Activated T-cell treated with anti-CD3 and anti-CD28 coated beads for 24 hours (primary cell): Measurements from ENCODE around the gene CASZ1.

Experiments
- DNase-seq: peaks from one replicate; pipeline ENCODE4 v3.0.0-alpha.2; 2020; ENCODE audit warnings: low read depth

Gene CASZ1

DNA sequence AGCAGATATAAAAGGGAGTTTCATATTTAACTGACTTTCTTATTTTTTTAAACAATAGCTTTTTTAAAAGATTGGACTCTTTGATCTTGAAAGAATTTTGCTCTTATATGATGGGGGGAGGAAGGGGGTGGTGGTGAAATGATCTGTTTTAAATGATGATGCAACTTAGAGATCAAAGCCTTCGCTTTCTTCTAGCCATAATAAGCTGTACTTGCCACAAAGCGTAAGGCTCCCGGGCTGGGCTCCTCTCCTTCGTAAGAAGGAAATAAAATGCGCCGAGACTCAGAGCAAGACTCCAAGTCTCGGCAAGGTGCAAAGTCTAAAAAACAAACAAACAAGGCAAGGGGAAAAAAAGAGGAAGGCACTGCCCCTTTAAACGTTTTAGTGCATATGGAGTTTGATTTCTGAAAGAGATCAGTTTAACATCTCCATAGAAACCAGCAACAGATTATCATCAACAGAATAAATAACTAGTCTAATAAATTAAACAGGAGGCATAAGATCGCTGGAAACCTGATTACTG, 3.3 kb downstream of the CASZ1 start:
- DNase-seq = no peak

DNA sequence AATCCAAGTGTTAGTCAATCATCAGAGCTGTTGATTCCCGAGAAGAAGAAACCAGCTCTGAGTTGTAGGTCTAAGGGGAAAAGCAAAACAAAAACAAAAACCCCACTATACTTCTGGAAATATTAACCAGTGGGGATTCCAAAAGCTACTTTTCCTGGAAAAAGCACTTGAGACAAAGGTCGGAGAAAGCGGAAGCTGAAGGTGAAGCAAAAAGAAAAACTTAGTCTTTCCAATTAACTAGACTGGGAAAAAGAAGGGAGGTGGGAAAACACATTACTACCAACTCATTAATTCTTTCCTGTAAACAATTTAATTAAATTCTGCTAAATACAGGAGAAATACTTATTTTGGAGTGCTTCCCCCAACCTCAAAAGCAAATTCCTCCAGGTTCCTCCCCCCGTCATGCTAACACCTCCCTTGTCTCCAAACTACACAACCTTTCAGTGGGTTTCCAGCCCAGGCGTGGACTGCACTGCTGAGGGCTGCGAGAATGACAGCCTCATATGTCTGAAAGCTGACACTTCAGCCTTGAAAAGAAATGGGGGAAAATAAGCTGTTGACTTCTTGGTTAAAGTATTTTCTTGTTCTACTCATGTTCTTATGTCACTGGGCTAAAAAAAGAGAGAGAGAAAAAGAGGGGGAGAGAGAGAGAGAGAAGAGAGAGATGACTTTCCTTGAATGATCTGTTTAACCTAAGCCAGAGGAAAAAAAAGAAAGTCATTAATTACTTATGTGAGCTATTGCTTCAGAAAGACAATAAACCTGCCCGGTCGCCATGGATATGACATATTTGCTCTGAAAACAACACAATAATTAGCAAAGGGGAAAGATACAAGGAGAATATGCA, 5.1 kb downstream of the CASZ1 start:
- no peak for DNase-seq

DNA sequence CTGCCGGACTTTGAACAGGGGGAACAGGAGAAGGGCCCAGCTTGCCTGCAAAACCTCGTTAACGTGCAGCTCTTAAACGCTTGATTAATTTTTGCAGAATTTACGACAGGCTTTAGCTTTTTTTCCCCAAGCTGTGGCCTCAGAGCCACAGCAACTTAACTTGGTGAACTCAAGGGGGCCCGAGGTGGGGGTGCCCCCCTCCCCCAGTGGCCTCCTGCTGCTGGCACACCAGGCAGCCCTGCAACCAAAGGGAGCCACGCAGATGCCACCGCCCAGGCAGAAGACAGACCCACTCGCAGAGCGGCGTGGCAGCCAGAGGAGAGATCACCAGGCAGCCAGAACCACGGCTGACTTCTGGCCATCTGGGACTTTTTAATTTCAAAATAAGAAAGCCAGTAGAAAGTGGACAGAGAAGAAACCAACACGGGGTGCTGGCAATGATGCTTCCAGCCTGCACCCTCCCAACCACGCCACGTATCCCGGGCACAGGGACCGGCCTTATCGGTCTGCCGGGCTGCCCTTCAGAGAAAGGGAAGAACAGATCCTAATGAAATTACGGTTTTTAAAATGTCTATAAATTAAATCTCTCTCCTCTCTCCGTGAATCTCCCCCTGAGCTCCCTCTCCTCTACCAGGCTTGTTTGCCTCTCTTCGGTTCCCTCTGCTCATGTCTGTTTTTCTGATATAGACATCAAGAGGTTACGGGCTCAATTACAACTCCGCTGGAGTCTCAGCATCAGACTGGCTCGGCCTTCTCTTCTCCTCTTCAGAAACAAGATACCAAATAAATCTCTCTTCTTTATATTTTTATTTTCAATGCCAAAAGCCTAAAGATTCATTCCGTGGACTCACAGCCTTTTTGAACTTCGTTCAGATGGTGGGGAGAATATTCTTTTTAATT, 6.4 kb downstream of the CASZ1 start:
- DNase-seq = no peak

DNA sequence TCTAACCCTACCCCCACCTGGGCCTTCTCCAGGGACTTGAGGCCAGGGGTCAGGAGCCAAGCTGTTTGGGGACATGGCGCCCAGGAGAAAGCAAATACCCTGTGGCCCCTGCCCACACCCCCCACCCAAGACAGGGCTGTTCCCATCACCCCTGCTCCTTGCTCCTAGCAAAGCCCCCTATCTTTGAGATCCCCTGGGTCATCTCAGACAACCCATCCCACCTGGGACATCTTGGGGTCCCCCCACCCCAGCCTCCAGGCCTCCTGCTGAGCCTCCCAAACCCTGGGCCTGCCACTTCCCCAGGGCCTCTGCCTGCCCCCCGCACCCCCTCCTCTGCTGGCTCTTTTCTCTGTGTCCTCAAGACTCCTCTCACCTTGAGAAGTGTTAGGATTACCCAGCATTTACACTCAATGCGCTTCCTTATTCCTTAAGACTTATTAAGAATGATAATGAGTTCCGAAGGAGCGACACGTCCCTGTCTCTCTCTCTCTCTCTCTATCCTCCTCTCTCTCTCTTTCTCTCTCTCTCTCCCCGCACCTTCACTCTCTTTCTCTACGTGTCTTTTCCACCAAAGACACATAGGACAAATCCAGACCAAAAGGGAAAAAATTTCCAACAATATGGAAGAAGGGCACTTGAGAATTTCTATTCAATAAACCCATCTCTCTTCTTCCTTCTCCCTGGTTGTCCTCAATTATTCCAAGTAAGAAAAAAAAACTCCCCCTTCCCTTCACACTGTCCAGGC, 7.2 kb downstream of the CASZ1 start:
- no peak for DNase-seq

DNA sequence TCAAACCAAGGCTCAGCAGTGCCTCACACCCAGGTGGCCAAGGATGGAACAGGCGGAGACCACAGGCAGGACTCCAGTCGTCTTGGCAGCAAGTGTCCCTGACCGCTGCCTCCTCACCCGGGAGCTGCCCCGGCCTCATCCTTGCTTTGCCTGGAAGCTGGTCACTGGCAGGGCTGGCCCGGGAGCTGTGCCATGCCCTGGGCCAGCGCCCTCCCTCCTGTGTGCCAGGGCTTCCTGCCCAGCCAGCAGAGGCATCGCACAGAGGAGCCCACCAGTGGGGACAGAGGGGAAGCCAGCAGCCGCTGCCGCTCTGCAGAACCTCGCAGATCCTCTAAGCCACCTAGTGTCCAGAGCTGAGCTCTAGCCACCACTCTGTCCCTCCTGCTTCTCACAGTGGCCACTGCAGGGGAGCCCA, 7.8 kb downstream of the CASZ1 start:
- DNase-seq = no peak

DNA sequence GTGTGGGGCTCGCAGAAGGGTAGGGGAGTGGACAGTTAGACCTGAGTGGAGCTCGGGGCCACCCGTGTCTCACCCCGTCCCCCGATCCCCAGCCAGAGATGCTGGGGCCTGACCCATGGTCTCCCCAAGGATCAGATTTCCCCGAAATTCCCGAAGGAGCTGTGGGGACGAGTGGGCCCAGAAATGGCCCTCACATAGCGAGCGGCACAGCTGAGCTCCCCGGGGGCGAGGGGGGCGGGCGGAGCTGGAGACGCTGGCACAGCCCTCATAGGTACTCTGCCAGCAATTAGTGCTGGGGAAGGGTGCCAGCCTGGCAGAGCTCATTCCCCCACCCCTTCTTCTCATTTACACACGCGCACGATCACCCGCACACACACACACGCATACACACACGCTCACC, 9.2 kb downstream of the CASZ1 start:
- DNase-seq = no peak

DNA sequence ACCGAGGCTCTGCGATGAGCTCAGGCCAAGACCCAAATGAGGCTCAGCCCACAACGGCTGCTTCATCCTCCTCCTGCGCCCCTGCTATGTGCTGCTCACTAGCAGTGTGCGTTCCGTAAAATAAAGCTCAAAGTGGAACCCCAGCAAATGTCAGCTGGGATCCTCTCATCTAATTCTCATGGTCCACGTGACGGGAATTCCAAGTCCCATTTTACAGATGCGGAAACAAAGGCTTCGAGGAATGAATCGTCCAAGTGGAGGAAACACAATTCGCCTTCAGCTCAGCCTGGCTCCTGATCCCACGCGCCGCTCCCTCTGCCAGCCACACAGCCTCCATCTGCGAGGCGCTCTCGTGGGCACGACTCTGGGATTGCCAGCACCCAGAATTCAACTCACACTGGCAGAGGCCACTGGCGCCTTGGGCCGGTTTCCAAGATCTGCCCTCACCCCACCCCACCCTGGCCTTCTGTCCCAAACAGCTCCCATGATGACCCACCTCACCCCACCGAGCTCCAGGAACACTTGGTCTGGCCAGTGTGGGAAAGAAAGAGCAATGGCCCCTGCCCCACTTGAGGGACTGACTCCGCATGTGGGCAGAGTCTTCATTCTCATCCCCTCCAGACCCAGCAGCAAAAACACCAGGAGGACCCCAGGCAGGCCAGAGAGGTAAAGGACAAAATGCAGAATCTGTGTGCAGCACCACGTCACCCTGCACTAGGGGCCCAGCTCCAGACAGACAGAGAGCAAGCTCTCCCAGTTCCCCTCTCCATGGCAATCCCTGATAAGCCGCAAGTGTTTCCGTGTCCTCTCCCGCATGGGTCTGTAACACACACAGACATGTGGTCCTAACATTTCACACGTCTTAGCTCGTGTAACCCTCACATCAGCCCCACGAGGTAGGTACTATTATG, 10.5 kb downstream of the CASZ1 start:
- DNase-seq = no peak

DNA sequence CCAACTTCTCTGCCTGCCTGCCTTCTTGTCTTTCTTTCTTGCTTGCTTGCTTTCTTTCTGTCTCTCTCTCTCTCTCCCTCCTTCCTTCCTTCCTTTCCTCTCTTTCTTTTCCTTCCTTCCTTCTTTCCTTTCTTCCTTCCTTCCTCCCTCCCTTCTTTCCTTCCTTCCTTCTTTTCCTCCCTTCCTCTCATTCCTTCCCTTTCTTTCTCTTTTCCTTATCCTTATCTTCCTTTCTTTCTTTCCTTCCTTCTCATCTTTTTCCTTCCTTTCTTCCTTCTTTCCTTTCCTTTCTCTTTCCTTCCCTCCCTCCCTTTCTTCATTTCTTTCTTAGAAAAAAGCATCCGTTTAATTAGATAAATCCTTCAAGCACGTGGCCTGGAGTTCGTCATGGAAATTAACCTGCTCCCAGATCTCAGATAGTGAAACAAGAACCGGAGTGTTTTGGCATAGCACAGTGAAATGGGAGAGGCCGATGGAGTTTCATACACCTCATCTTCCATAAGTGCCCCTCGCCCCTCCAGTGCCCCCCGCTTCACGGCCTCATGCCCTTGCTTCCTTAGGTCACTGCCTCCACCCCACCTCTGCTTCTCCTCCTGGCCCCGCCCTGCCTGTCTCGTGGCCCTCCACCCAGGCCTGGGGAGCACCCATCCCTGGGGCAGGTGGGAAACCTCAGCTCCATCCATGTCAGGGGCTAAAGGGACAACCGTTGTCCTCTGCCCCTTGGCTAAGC, 11.3 kb downstream of the CASZ1 start:
- no peak for DNase-seq

DNA sequence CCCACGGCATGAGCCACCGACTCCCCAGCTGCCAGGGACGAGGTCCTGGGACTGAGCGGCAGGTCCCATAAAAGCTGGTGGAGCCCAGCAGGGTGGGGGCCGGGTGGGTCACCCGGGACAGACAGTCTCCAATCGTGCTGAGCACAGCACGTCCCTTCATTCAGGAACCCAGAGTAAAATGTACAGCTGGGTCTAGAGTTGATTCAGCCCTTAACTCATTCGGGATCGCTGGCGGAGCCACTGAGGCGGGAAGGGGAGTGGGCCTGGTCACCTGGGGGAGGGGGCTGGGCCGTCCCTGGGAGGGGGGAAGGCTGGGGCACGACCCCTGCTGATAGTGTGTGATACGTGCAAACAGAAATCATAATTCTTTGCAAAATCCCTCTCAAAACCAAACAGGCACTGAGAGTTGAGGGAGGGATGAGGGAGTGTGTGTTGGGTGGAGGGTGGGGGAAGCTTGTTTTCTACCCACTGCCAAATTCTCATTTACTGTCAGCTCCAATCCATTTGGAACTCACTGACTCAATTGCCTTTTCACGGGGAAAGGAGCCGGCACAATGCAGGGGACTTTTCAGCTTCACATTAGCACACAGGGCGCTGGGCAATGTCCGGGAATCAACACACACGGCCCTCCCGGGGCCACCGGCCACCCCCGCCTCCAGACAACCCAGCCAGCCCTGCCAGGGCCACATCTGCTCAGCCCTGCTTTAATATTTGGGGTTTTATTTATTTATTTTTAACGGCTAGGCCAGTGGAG, 13.8 kb downstream of the CASZ1 start:
- no peak for DNase-seq

DNA sequence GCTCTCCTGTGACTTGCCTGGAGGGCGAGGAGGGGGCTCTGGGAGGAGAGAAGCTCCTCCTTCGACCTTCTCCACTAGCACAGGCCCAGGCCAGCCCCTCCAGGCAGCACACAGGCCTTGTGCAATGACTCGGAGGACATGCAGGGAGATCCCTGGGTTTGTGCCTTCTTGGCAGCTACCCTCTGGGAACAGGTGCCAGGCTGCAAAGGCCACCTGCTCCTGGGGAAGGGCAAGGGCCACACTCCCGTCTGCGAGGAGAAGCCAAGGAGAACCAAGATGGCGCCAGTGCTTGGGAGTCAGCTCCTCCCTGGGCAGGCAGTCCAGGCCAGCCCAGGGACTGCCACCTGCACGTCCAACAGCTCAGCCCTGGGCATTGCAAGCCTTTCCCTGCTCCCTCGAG, 15.3 kb downstream of the CASZ1 start:
- no peak for DNase-seq

DNA sequence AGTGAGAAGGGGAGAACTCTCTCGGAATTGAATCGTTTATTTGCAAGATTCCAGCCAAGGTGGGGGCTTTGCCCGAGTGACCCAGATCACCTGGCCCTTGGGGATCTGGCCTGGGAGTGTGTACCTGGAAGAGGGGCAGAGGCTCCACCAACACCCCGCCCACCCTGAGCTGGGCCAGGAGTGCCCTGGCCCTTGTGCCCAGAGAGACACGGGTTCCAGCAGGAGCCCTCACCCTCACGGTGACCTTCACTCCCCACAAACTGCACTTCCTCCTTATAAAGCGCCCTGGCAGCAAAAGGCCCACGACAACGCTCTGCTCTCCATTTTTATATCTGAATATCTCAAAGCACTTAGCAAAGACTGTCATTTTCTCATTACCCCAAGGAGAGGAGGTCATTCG, 16.6 kb downstream of the CASZ1 start:
- DNase-seq = no peak

DNA sequence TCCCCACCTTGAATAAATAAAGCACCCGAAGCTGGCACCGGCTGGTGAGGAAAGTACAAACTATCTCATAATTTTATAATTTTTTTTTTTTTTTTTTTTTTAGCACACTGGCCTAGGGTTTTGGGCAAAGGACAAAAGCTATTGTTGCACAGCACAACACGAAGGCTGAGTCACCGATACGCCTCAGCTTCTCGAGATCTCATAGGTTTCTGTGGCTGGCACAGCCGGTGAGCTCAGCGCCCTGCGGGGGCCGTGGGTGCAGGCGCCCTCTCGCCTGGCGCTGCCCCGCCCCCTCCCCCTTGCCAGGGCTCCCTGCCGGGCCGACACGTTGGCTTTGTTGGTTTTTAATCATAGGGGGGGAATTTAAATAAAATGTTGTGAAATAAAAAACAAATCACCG, 17.2 kb downstream of the CASZ1 start:
- DNase-seq = no peak

DNA sequence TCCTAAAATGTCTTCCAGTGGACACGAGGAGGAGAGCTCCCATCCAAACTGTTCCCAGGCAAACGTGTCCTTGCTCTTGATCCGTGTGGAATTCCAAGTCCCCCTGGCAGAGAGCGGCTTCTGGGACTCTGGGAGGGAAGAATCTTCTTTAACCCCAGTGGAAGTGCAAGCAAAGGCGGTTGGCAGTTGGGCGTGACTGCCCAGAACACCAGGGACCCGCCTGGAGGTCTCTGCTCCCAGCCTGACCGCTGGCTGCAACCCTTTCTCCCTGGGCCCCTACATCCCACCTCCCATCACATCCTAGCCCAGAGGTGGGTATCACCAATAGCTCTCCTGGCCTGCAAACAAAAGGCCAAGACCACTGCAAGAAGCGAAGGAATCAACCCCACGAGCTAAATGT, 17.8 kb downstream of the CASZ1 start:
- DNase-seq = no peak

DNA sequence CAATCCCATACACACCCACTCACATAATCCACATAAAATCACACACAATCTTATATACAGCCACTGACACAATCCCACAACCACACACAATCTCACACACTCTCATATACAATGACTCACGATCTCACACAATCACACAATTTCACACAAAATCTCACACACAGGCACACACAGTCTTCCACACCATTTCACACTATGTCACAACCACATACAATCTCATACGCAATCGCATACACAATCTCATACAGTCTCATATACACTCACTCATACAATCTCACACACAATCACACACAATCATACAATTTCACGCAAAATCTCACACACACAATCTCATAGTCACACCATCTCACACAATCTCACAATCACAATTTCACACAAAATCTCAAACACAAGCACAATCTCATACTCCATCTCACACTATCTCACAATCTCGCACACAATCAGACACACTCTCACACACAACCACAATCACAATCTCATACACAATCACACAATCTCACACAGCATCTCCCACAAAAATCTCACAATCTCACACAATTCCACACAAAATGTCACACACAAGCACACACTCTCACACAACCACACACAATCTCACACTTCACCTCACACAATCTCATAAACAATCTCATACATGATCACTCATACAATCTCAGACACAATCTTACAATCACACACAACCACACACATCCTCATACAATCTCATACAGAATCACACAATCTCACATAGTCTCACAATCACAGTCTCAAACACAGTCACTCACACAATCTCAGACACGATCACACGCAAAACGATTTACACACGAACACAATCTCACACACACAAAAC, 18.5 kb downstream of the CASZ1 start:
- DNase-seq = no peak

DNA sequence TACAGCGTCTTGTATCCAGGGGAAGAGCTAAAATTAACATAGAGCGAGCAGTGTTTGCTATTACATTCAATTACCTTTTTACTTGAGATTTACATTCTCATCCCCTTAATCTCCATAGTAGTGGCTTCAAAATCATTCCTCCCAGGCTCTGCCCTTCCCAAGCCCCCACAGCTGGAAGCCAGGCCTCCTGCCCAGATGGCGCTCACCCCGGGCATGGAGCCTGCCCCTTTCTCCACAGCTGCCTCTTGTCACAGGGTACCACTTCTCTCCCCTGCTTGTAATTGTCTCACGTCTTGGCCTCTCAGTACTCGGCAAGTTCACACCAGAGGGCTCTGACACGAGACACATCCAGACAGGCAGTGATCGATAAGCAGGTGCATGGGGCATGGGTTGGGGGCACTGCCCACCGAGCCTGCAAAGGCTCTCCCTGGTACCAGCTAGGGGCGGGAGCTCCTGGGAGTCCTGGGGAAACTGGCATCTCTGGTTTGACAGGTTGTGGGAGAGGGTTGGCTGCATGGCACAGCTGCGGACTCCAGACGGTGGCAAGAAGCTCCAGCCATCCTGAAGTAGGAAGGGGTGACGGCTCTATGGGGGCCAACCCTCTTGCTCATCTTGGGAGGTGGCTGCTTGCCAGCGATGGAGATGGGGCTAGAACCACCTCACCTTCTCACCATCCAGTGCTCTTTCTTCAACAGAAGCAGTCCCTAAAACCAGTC, 20.1 kb downstream of the CASZ1 start:
- DNase-seq = no peak

DNA sequence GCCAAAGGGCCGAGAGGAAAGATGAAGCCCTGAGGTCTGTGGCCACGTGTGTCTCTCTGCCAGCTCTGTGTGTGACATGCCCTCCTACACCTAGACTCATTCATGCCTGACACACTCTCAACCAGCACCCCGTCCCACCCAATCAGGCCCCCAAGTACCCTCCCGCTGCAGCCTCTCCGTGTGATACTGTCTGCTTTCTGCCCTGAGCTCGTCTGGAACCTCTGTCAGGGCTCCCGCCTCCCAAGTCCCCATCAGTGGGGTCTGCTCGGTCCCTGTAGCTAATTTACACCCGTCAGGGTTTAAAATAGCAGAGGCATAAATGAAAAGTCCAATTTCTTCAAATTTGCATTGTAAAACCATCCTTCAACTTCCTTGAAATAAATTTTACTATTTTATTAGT, 20.7 kb downstream of the CASZ1 start:
- no peak for DNase-seq

DNA sequence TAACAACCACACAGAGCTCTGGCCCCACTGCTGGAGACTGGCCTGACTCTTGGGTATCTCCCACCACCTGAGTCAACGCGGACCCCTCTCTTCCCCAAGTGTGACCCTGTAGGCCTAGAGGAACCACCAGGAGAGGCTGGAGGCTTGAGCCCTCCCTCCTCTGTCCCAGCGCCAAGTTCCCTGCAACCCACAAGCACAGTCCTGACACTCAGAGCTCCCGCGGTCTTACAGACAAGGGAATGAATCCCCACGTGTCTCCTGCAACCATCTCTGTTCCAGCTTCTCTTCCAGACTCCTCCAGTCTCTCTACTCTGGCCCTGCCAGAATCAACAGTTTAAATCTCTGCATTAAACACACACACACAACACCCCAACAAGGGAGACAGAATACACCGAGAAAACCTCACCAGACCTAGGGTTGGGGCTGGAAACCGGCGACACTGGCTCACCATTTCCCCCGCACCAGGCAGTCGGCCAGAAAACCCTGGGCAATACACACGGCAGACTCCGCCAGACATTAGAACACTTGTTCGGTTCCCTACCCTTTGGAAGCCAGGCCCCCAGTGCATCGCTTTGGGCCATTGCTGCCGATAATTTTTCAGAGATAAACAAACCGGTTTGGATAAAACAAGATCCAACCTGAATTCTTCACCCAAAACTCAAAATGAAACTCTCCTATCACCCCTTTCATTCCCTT, 21.7 kb downstream of the CASZ1 start:
- no peak for DNase-seq
